ENCODE measurements around the gene TMEM167A.

TMEM167A gene

DNA sequence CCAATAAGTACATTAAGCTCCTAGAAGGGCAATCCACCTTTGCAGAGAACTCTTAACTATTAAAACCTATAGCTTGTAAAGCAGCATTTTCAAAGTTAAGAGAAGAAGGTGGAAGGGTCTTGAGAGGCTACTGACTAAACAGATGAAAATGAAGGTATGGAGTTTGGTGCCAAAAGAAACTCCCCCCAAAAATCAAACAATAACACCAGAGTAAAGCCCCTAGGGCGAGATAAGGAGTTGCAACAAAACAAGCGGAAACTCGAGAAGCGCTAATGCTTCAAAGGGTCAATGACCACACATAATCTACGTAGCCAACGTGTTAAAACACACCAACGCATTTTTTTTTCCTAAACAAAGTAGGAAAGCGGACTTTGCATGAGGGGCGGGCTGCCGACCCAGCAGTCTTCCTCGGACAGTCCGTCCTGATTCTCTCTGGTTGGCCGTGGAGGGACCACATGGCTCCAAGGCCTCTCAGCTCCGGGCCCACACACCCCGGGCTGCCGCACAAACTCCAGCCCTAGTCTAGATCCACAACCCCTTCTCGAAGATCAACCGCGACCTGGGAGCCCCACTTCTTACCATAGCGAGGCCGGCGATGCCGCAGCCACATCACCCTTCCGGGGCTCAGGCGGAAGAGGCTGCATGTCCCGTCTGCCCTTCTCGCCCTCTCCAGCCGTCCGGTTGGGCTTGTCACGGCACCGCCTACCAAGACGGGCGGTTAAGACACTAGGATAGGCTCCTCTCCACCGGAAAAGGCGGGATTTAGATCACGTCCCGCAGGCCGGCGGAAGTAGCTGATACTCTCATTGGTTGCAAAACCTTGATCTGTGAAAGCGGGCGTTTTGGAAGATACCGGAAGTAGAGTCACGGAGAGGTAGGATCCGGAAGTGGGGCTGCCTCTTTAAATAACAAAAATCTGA lies at the start of gene TMEM167A, which contains the start of gene XRCC4:
TMEM167A (minus strand) TSS at position 653 of the 920 bp plus-strand sequence; CDS start at position 582, 71 bp downstream.
XRCC4 (plus strand) TSS at position 806 of the 920 bp plus-strand sequence. CDS start 27,373 bp downstream, outside the sequence.
- H3K4me3 Mint-ChIP-seq = peak within 1 kb of the TSS; percentile 99
- DNase-seq (ENCODE audit: low spot score in 2 of 2) (peak; percentile 74 to 92), ATAC-seq (peak; percentile 99)
- peak within 1 kb of the TSS; percentile 99 for H3K27ac Mint-ChIP-seq
- H3K36me3 Mint-ChIP-seq = peaks cover 25% of the 10 kb centered on the region
- H3K9me3 Mint-ChIP-seq = no peaks in the 10 kb centered on the region
- H3K4me1 Mint-ChIP-seq = peaks cover 41% of the 10 kb centered on the region

DNA sequence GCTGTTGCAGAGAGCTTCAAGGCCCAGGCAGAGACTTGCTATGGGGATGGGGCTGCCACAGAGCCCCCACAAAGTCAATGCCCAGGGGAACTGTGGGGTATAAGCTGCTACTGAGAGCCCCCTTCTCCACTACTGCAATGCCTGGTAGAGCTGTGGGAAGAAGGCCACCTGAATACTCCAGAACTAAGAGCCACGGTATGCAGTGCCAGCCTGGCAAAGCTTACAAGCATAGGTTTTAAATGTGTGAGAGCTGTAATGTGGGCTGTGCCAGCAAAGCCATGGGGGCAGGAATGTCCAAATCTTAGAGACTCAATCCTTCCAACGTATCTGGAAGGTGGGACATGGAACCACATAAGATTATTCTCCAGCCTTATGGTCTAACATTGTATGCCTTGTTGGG lies 49.3 kb upstream of the TMEM167A start:
- Mint-ChIP-seq H3K4me1 (no peaks in the 10 kb centered on the region), H3K36me3 (no peaks in the 10 kb centered on the region), H3K9me3 (peaks cover 8% of the 10 kb centered on the region), H3K27ac (no peak overlapping the region), H3K4me3 (no peak overlapping the region)
- ATAC-seq (no peak), DNase-seq (ENCODE audit: low spot score in 2 of 2) (no peak)

- H3K9me3 Mint-ChIP-seq = peaks cover 3% of the 10 kb centered on the region
- DNase-seq (ENCODE audit: low spot score in 2 of 2) (no peak), ATAC-seq (no peak)
- no peaks in the 10 kb centered on the region for H3K36me3 Mint-ChIP-seq
- H3K4me3 Mint-ChIP-seq = no peak overlapping the region
- H3K4me1 Mint-ChIP-seq = no peaks in the 10 kb centered on the region
- H3K27ac Mint-ChIP-seq = no peak overlapping the region
Observed at GRCh38 chr5:83125560-83125959, 48.4 kb upstream of the TMEM167A start.

DNA sequence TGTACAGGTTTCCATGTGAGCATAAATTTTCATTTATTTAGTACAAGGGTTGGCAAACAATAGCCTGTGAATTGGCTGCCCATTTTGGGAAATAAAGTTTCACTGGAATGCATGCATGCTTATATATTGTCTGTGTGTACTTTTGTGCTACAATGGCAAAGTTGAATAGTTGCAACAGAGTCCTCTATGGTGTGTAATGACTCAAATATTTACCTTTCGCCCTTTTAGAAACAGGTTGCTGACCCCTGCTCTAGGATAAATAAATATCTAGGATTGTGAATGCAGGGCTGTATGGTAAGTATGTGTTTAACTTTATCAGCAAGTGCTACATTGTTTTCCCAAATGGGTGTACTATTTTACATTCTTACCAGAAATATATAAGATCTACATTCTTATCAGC lies 47.4 kb upstream of the TMEM167A start:
- Mint-ChIP-seq H3K4me1 (no peaks in the 10 kb centered on the region), H3K36me3 (no peaks in the 10 kb centered on the region), H3K27ac (no peak overlapping the region), H3K4me3 (no peak overlapping the region), H3K9me3 (peaks cover 3% of the 10 kb centered on the region)
- DNase-seq (ENCODE audit: low spot score in 2 of 2) = no peak
- no peak for ATAC-seq

- Mint-ChIP-seq H3K4me3 (no peak overlapping the region), H3K27ac (no peak overlapping the region), H3K9me3 (peaks cover 4% of the 10 kb centered on the region), H3K36me3 (no peaks in the 10 kb centered on the region), H3K4me1 (no peaks in the 10 kb centered on the region)
- no peak for ATAC-seq
- no peak for DNase-seq (ENCODE audit: low spot score in 2 of 2)
Observed at GRCh38 chr5:83118976-83119375, 41.8 kb upstream of the TMEM167A start.

DNA sequence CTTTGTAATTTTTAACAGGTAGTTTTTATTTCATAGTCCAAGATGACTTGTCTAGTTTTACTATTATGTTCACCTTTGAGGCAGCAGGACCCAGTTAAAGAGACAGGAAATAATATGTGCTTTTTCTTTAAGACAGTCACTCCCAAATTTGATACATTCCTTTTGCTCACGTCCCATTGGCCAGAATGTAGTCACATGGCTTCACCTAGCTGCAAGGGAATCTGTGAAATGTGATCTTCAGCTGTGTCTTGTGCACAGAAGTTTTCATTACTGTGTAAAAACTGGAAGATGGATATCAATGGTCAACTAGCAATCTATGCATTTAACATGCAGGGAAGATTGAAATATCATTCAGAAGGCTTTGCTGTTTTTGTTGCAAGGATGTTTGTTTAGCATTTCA lies 41.3 kb upstream of the TMEM167A start:
- ATAC-seq (no peak), DNase-seq (ENCODE audit: low spot score in 2 of 2) (no peak)
- H3K4me1 Mint-ChIP-seq = no peaks in the 10 kb centered on the region
- no peaks in the 10 kb centered on the region for H3K36me3 Mint-ChIP-seq
- H3K9me3 Mint-ChIP-seq = peaks cover 4% of the 10 kb centered on the region
- no peak overlapping the region for H3K27ac Mint-ChIP-seq
- H3K4me3 Mint-ChIP-seq = no peak overlapping the region

DNA sequence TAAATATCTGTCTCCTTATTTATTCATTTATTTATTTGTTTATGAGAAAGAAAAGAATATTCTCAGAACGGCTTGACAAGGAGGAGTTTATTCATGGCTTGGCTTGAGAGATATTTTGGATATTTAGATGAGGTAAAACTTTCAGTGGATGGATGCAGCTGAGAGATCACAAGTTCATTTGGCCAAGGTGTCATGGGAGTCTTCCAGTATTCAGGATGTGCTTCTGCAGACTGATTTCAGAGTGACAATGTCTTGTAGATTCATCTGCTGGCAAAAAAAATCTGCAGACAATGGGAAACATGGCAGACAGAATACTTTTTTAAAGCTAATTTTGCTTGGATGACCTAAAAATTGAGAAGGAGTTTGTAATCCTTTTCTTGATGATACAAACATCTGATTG lies 38.6 kb upstream of the TMEM167A start:
- no peaks in the 10 kb centered on the region for H3K36me3 Mint-ChIP-seq
- no peak for ATAC-seq
- no peak overlapping the region for H3K4me3 Mint-ChIP-seq
- no peaks in the 10 kb centered on the region for H3K4me1 Mint-ChIP-seq
- peaks cover 4% of the 10 kb centered on the region for H3K9me3 Mint-ChIP-seq
- no peak for DNase-seq (ENCODE audit: low spot score in 2 of 2)
- H3K27ac Mint-ChIP-seq = no peak overlapping the region

DNA sequence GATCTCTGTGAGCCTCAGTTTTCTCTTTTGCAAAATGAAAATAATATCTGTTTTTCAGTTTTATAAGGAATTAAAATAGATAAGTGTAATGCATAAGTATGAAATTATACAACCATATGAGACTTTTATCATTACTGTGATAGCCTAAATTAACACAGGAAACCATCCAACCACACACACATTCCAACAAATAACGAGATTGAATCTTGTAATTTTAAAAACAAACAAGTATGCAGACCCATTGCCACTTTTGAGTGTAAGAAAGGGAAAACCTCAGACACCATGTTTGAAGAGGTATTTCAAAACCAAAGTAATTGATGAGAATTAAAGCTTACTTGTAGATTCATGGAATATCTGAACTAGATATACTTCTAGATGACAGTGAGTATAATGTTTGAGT lies 32.2 kb upstream of the TMEM167A start:
- ATAC-seq = no peak
- no peak overlapping the region for H3K27ac Mint-ChIP-seq

DNA sequence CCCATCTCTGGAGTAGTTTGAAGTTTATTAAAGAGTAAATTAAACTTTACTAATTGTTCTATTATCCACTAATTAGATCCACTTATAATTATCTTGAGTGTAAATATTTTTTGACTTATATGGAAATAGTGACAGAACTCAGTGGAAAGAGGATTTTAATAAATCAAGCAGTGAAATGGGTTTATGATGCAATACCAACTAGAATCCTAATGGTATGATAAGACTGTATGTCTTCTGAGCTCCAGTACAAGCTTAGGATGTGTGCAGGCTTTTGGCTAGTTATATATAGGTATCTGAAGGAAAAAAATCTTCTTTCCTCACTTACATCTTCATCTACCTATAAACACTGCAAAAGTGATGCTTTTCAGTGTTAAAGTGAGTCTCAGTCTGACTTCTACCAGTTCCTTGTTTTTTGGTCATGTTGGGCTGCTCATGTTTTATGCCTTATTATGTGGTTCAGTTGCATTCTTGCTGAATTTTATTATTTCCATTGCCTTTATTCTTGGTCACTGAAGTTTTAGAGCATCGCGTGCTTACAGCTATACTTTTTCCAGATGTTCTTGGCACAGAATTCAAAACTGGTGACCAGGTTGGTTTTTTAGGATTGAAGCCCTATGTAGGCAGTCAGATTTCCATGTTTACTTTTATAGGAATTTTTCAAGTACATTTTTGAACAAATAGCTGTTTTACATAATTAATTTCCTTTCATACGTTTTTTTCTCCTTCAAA lies 30.7 kb upstream of the TMEM167A start:
- DNase-seq (ENCODE audit: low spot score in 2 of 2) (no peak), ATAC-seq (no peak)
- no peak overlapping the region for H3K4me3 Mint-ChIP-seq
- no peaks in the 10 kb centered on the region for H3K36me3 Mint-ChIP-seq
- H3K9me3 Mint-ChIP-seq = no peaks in the 10 kb centered on the region
- no peaks in the 10 kb centered on the region for H3K4me1 Mint-ChIP-seq
- H3K27ac Mint-ChIP-seq = no peak overlapping the region

More for the DNA sequence above, 32.2 kb upstream of the TMEM167A start:
- Mint-ChIP-seq H3K36me3 (no peaks in the 10 kb centered on the region), H3K4me3 (no peak overlapping the region), H3K4me1 (no peaks in the 10 kb centered on the region), H3K9me3 (no peaks in the 10 kb centered on the region)
- no peak for DNase-seq (ENCODE audit: low spot score in 2 of 2)

DNA sequence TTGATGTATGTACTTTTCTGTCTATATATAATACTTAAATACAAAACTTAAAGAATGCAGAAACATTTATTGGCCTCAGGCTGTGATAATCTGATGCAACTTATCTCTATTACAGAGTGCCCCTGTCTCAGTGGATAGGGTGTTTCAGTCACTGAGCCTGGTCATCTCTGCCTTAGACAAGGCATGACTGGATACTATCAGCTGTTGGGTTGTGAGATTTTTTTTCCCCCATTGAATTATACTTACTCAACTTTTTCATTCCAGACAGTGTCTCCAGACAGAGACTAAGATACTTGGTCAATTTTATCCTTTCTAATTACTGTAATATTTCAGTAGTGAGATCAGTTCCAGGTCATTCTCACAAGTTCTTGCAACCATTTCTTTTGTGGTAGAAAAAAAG lies 26.8 kb upstream of the TMEM167A start:
- Mint-ChIP-seq H3K27ac (no peak overlapping the region), H3K4me3 (no peak overlapping the region), H3K36me3 (no peaks in the 10 kb centered on the region), H3K9me3 (no peaks in the 10 kb centered on the region), H3K4me1 (no peaks in the 10 kb centered on the region)
- ATAC-seq (no peak), DNase-seq (ENCODE audit: low spot score in 2 of 2) (no peak)

GRCh38 chr5:83102364-83102980 lies 25.3 kb upstream of the TMEM167A start:
- DNase-seq (ENCODE audit: low spot score in 2 of 2) = no peak
- H3K9me3 Mint-ChIP-seq = no peaks in the 10 kb centered on the region
- no peak overlapping the region for H3K4me3 Mint-ChIP-seq
- no peak overlapping the region for H3K27ac Mint-ChIP-seq
- ATAC-seq = no peak
- no peaks in the 10 kb centered on the region for H3K4me1 Mint-ChIP-seq
- no peaks in the 10 kb centered on the region for H3K36me3 Mint-ChIP-seq

- H3K9me3 Mint-ChIP-seq = no peaks in the 10 kb centered on the region
- H3K27ac Mint-ChIP-seq = no peak overlapping the region
- DNase-seq (ENCODE audit: low spot score in 2 of 2) (no peak), ATAC-seq (no peak)
- no peaks in the 10 kb centered on the region for H3K36me3 Mint-ChIP-seq
- H3K4me3 Mint-ChIP-seq = no peak overlapping the region
- no peaks in the 10 kb centered on the region for H3K4me1 Mint-ChIP-seq
Observed at GRCh38 chr5:83101514-83101913, 24.3 kb upstream of the TMEM167A start.

DNA sequence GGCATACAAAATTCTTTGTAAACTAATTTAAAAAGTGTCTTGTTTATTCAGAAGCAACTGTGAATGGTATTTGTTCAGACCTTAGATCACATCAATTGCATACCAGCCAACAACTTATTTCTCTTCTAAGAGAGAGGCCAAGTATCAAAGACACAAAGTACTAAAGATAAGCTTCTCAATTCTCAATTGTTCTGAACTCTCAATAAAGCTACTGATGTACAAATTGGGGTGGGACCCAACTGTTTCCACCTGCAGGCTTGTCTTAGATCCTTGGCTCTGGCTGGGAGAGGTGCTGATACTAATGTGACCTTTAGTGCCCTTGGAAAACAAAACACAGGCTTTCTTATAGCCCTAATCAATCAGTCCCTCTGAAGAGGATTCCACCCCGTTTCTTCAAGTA lies 22.3 kb upstream of the TMEM167A start:
- no peaks in the 10 kb centered on the region for H3K4me1 Mint-ChIP-seq
- no peak overlapping the region for H3K4me3 Mint-ChIP-seq
- H3K36me3 Mint-ChIP-seq = no peaks in the 10 kb centered on the region
- no peak overlapping the region for H3K27ac Mint-ChIP-seq
- DNase-seq (ENCODE audit: low spot score in 2 of 2) = no peak
- peaks cover under 1% of the 10 kb centered on the region for H3K9me3 Mint-ChIP-seq
- no peak for ATAC-seq

- Mint-ChIP-seq H3K27ac (no peak overlapping the region), H3K4me1 (no peaks in the 10 kb centered on the region), H3K36me3 (no peaks in the 10 kb centered on the region), H3K9me3 (peaks cover 4% of the 10 kb centered on the region), H3K4me3 (no peak overlapping the region)
- DNase-seq (ENCODE audit: low spot score in 2 of 2) = no peak
- ATAC-seq = no peak
Observed at GRCh38 chr5:83099001-83099400, 21.8 kb upstream of the TMEM167A start.

GRCh38 chr5:83097689-83098231 lies 20.6 kb upstream of the TMEM167A start:
- no peak for ATAC-seq
- Mint-ChIP-seq H3K4me1 (peaks cover 5% of the 10 kb centered on the region), H3K4me3 (no peak overlapping the region), H3K9me3 (peaks cover 7% of the 10 kb centered on the region), H3K27ac (no peak overlapping the region), H3K36me3 (no peaks in the 10 kb centered on the region)
- DNase-seq (ENCODE audit: low spot score in 2 of 2) = no peak
